Kidney capillary endothelial cell (primary cell): ENCODE measurements around the gene BMERB1.
A peak's percentile ranks its signal among the peaks of the same experiment; 100 is the strongest.
"Not testable (repeated sequence)": the region's sequence is repeated elsewhere in the genome, so short reads cannot be mapped to it uniquely, and the experiment has no call there.

Experiments
- DNase-seq: peaks from one replicate; pipeline ENCODE4 v3.0.0-alpha.2; 2018; ENCODE audit warnings: low spot score

BMERB1 gene

DNA sequence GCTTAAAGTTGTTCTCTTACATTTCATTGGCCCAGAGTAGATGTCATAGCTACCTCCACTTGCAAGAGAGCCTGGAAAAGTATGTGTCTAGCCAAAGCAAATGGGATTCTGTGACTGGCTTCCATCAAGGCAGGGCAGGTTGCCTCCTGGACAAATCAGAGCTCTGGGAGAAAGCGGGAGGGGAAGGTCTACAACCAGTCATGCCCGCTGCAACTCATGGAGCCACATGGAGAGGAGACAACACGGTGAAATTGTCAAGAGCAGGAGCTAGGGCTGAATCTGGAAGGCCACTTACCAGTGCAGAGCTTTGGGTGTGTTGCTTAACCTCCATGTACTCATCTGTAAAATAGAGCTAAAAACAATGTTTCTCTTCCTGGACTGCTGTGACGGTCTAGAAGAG lies 124.8 kb downstream of the BMERB1 start:
- no peak for DNase-seq

- DNase-seq = no peak
These were observed 130.4 kb downstream of the BMERB1 start for GRCh38 chr16:15564604-15565339.

DNA sequence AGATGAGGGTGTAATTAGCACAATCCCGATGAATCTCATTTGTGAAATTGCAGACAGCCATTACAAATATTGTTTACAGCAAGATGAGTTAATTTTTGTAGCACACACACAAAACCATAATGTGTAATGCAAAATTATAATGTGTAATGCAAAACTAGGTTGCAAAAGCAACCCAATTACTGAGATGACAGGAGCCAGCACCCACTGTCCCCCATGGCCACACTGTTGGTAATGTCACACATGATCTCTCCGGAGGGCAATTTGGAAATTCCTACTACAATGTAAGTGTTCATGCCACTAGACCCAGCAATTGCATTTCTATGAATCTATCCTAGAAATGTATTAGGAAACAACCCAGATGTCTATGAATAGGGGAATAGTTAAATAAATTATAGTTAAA lies 131.7 kb downstream of the BMERB1 start:
- DNase-seq = no peak

- DNase-seq = no peak
These were observed 133.4 kb downstream of the BMERB1 start for GRCh38 chr16:15567823-15568222.

- not testable (repeated sequence) for DNase-seq
These were observed 136.3 kb downstream of the BMERB1 start for GRCh38 chr16:15570666-15571065.

DNA sequence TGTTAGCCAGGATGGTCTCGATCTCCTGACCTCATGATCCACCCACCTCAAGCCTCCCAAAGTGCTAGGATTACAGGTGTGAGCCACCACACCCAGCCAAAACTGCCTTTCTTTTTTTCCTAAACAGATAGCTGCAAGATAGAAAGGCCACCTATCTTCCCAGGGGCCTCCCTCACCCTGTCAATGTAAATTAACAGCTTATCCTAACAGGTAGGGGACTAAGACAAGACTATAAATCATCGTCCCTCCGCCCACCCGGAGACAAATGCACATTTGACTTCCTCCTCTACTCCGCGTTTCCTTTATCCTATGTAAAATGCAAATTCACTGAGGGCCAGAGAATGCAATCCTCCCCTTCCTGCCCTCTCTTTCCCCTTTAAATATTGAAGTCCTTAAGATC lies 137.2 kb downstream of the BMERB1 start:
- no peak for DNase-seq

- no peak for DNase-seq
These were observed 138.1 kb downstream of the BMERB1 start for GRCh38 chr16:15572329-15573001.

GRCh38 chr16:15573274-15573895 lies 139.0 kb downstream of the BMERB1 start:
- no peak for DNase-seq

- not testable (repeated sequence) for DNase-seq
These were observed 139.7 kb downstream of the BMERB1 start for GRCh38 chr16:15573896-15574613.

DNA sequence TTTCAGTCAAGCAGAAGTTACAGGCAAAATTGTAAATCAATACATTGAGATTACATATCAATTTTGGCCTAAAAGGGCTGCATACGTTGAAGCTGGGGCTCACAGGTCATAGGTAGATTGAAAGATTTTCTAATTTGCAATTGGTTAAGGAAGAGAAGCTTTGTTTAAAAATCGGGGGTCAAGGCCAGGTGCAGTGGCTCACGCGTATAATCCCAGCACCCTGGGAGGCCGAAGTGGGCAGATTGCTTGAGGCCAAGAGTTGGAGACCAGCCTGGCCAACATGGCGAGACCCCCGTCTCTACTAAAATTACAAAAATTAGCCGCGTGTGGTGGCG lies 140.2 kb downstream of the BMERB1 start:
- no peak for DNase-seq

DNA sequence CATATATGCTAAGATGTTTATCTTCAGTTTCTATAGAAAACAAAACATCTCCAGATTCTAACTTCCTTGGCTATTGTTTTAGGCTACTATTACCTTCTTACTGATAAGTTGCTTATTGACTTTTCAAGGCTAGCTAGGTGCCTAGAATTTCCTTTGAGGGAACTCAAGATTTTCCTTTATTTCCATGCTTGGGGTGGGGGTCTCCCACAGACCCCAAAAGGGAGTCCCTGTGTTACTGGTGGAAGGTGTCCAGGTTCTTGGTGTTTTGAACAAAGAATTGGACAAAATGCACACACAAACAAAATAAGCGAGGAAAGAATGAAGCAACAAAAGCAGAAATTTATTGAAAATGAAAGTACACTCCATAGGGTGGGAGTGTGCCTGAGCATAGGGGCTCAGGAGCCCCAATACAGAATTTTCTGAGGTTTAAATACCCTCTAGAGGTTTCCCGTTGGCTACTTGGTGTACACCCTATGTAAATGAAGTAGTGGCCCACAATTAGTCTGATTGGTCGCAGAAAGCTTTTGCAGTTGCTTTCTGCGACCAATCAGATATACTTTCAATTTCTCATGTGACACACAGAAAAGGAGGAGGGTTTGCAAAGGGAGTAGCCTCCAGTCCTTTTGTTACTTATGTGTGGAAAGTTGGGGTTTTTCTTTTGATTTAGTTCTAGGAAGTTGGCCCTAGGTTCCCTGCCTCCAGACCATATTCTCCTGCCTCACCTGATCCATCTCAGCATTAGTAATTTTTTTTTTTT lies 141.1 kb downstream of the BMERB1 start:
- DNase-seq = no peak

- no peak for DNase-seq
These were observed 142.9 kb downstream of the BMERB1 start for GRCh38 chr16:15576960-15577958.

DNA sequence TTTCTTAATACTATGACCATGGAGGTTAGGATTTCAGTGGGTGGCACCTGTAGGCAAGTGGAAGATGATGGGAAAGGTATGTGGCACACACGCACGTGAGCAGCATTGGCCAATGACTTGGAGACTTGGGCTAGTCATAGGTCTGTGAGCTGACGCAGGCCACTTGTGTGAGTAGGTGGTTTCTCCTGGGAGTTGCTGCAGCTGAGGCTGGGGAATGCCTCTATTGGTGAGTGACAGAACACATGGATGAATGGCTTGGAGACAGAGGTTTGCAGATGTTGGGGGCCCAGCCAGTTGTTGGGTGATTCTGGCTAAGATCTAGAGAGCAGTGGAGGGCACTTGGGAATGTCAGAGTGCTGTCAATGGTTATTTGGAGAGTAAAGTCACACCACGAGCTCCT lies 144.4 kb downstream of the BMERB1 start:
- no peak for DNase-seq

- DNase-seq = peak; percentile 65
These were observed 146.9 kb downstream of the BMERB1 start for GRCh38 chr16:15581127-15581815.

- no peak for DNase-seq
These were observed 149.1 kb downstream of the BMERB1 start for GRCh38 chr16:15583526-15583925.

DNA sequence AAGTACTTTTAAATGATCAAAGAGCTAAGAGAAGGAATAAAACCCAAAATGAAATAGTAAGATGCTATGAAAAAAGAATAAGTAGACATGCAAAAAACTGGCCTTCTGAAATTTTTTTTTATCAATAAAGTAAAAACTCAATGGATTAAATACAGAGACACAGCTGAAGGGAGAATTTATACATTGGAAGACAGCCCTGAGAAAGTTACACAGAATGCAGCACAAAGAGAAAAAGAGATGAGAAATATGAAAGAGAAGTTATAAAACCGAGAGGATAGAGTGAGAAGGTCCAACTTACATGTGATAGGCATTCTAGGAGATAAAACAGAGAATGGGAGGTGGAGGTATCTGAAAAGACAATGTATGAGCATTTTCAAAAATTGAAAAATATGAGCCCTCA lies 151.6 kb downstream of the BMERB1 start:
- no peak for DNase-seq

GRCh38 chr16:15586716-15587115 lies 152.3 kb downstream of the BMERB1 start:
- no peak for DNase-seq

GRCh38 chr16:15587152-15587825 lies 152.9 kb downstream of the BMERB1 start:
- no peak for DNase-seq

DNA sequence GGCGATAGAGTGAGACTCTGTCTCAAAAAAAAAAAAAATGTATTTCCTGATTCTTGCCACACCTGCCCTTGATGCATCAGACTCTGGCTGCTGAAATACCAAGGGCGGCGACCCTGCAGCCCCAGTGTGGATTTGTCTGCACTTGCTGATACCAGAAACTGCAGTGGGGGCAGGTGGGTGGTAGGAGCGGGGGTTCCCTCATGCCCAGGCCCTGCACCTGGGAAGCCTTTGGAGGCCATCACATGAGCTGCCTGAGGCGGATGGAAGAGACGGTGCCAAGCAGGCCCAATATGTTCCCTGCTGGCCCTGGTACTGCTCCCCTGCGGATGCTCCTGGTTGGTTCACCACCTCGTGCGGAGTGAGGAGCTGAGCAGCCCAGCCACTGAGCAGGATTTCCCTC lies 157.9 kb downstream of the BMERB1 start:
- DNase-seq = no peak

GRCh38 chr16:15593235-15593634 lies 158.8 kb downstream of the BMERB1 start:
- no peak for DNase-seq
